IMR-90 (cell line): ENCODE measurements around the gene SLC28A3. TPM values are rescaled to one million over a fixed set of nuclear protein-coding genes. Genes with fewer than 3 reads are reported as not detected.

Experiments used
- ATAC-seq: fragments of 200-7000 bp; cut with Tn5 transposase; 2 replicates; pipeline ENCODE4 v1.9.1; 2020; ENCODE audit warnings: low read depth, mild to moderate bottlenecking, moderate library complexity
- BruUV-seq: library from RNA; stranded (reverse); fragments of 400-500 nt; replicated peaks from 2 replicates; lab custom pipeline; 2021; lab: Mats Ljungman, UMichigan
- CTCF ChIA-PET: fragments of 300-600 bp; formaldehyde crosslinking; extraction: SDS; loops from one replicate; lab custom pipeline; 2021; ENCODE audit warnings: antibody characterized with exemption; lab: Yijun Ruan, JAX
- POLR2A ChIA-PET: fragments of 300-600 bp; sonication (Branson Sonifier 250); formaldehyde crosslinking; loops from one replicate; lab custom pipeline; 2022; ENCODE audit warnings: antibody characterized with exemption; ENCODE audit not compliant: unreplicated experiment; lab: Charles Lee
- DNase-seq: peaks from one replicate; pipeline ENCODE4 v3.0.0; 2013
- H2AFZ ChIP-seq: replicated peaks from 2 replicates; pipeline ENCODE3; 2013; ENCODE audit warnings: low read length, mild to moderate bottlenecking; ENCODE audit not compliant: poor library complexity
- H2AK5ac ChIP-seq: 2 replicates; pipeline ENCODE4 v1.6.1; 2013; ENCODE audit warnings: low read depth, low read length, inconsistent platforms
- H2AK9ac ChIP-seq: replicated peaks from 2 replicates; pipeline ENCODE3; 2013; ENCODE audit warnings: mild to moderate bottlenecking, low read depth, low read length, moderate library complexity; ENCODE audit not compliant: poor library complexity
- H2BK120ac ChIP-seq: 2 replicates; pipeline ENCODE4 v1.6.1; 2013; ENCODE audit warnings: low read depth, low read length, inconsistent platforms
- H2BK15ac ChIP-seq: 3 replicates; pipeline ENCODE4 v1.6.1; 2013; ENCODE audit warnings: low read depth, low read length, inconsistent platforms
- H2BK20ac ChIP-seq: 2 replicates; pipeline ENCODE4 v1.6.1; 2013; ENCODE audit warnings: low read depth, mild to moderate bottlenecking, inconsistent platforms, low read length, moderate library complexity
- H2BK5ac ChIP-seq: 2 replicates; pipeline ENCODE4 v1.6.1; 2013; ENCODE audit warnings: mild to moderate bottlenecking, low read depth, low read length, inconsistent platforms; ENCODE audit not compliant: poor library complexity, severe bottlenecking
- H3K14ac ChIP-seq: replicated peaks from 2 replicates; pipeline ENCODE4 v1.6.1; 2013; ENCODE audit warnings: low read depth, low read length, inconsistent platforms
- H3K18ac ChIP-seq: 2 replicates; pipeline ENCODE4 v1.6.1; 2013; ENCODE audit warnings: low read depth, low read length, control low read depth
- H3K23ac ChIP-seq: 2 replicates; pipeline ENCODE4 v1.6.1; 2013; ENCODE audit warnings: low read depth, low read length, inconsistent platforms
- H3K27ac ChIP-seq: 2 replicates; pipeline ENCODE4 v1.5.1; 2013; ENCODE audit warnings: mild to moderate bottlenecking, control low read depth, low read length; ENCODE audit not compliant: insufficient read depth
- H3K27me3 ChIP-seq: 2 replicates; pipeline ENCODE4 v1.6.1; 2013; ENCODE audit warnings: low read length; ENCODE audit not compliant: control insufficient read depth, insufficient read depth
- H3K36me3 ChIP-seq: 2 replicates; pipeline ENCODE4 v1.6.1; 2013; ENCODE audit warnings: low read length, mixed read lengths; ENCODE audit not compliant: control insufficient read depth, insufficient read depth
- H3K4ac ChIP-seq: 2 replicates; pipeline ENCODE4 v1.6.1; 2013; ENCODE audit warnings: low read depth, low read length, inconsistent platforms
- H3K4me1 ChIP-seq: 2 replicates; pipeline ENCODE4 v1.6.1; 2013; ENCODE audit warnings: low read length, mixed read lengths; ENCODE audit not compliant: control insufficient read depth, insufficient read depth
- H3K4me2 ChIP-seq: 2 replicates; pipeline ENCODE4 v1.6.1; 2013; ENCODE audit warnings: low read depth, mild to moderate bottlenecking, control low read depth, low read length, moderate library complexity
- H3K4me3 ChIP-seq: 2 replicates; pipeline ENCODE4 v1.5.1; 2013; ENCODE audit warnings: low read depth, mild to moderate bottlenecking, control low read depth, low read length, moderate library complexity; ENCODE audit not compliant: insufficient read depth
- H3K56ac ChIP-seq: 2 replicates; pipeline ENCODE4 v1.6.1; 2013; ENCODE audit warnings: low read length, inconsistent platforms; ENCODE audit not compliant: insufficient read depth; ENCODE audit errors: extremely low read depth
- H3K79me1 ChIP-seq, 2 experiments: 2 replicates each; pipeline ENCODE4 v1.6.1; 2013; ENCODE audit warnings: low read length in 2 of 2, inconsistent platforms in 1 of 2, low read depth in 1 of 2
- H3K9ac ChIP-seq: 2 replicates; pipeline ENCODE4 v1.6.1; 2013; ENCODE audit warnings: low read depth, low read length, control low read depth
- H3K9me1 ChIP-seq: 2 replicates; pipeline ENCODE4 v1.6.1; 2013; ENCODE audit warnings: low read length, inconsistent platforms; ENCODE audit not compliant: insufficient read depth
- H3K9me3 ChIP-seq: 2 replicates; pipeline ENCODE4 v1.6.1; 2013; ENCODE audit warnings: low read length; ENCODE audit not compliant: control insufficient read depth, insufficient read depth
- H4K20me1 ChIP-seq: 2 replicates; pipeline ENCODE4 v1.6.1; 2013; ENCODE audit warnings: low read length, inconsistent platforms; ENCODE audit not compliant: insufficient read depth
- H4K5ac ChIP-seq: 2 replicates; pipeline ENCODE4 v1.6.1; 2013; ENCODE audit warnings: mild to moderate bottlenecking, low read depth, low read length, control low read depth
- H4K8ac ChIP-seq, 2 experiments: 2 replicates each; pipeline ENCODE4 v1.6.1; 2013; ENCODE audit warnings: low read depth in 2 of 2, low read length in 2 of 2, control low read depth in 1 of 2, inconsistent platforms in 1 of 2
- H4K91ac ChIP-seq: 2 replicates; pipeline ENCODE4 v1.6.1; 2013; ENCODE audit warnings: low read depth, low read length, inconsistent platforms; ENCODE audit not compliant: insufficient read depth
- ELK1 ChIP-seq: fragments of 150-350 bp; IDR thresholded peaks from 2 replicates; pipeline ENCODE4 v1.6.1; 2016; ENCODE audit warnings: low read depth, mild to moderate bottlenecking, low read length, moderate library complexity, borderline replicate concordance
- FOS ChIP-seq: fragments of 150-350 bp; IDR thresholded peaks from 2 replicates; pipeline ENCODE4 v1.6.1; 2016; ENCODE audit warnings: low read depth, low read length
- MAZ ChIP-seq: IDR thresholded peaks from 2 replicates; pipeline ENCODE4 v1.6.1; 2012; ENCODE audit warnings: low read depth, mild to moderate bottlenecking, low read length, improper control_type of control experiment, moderate library complexity, borderline replicate concordance
- POLR2A ChIP-seq: IDR thresholded peaks from 2 replicates; pipeline ENCODE4 v1.6.1; 2012; ENCODE audit warnings: mild to moderate bottlenecking, low read depth, low read length
- RAD21 ChIP-seq: IDR thresholded peaks from 2 replicates; pipeline ENCODE4 v1.6.1; 2012; ENCODE audit warnings: low read length, improper control_type of control experiment
- SMC3 ChIP-seq: fragments of 150-350 bp; IDR thresholded peaks from 2 replicates; pipeline ENCODE4 v1.6.1; 2016; ENCODE audit warnings: low read depth, mild to moderate bottlenecking, antibody characterized with exemption, low read length, moderate library complexity
- WGBS, 2 experiments: methylation state at CpG; one replicate each; pipeline versions ENCODE4 v1.1.5 to v1.1.7; 2013; ENCODE audit warnings: missing lambda C conversion rate in 2 of 2; ENCODE audit not compliant: insufficient read length in 1 of 2; ENCODE audit errors: extremely low coverage in 2 of 2; 5-methylcytosine and 5-hydroxymethylcytosine counted together
- dilution Hi-C: fragments of 300-500 bp; cut with HindIII; formaldehyde crosslinking; loops from one replicate; pipeline ENCODE4 v1.14.3; 2018; ENCODE audit warnings: low sequenced_read_pairs; ENCODE audit not compliant: unreplicated experiment
- in situ Hi-C: fragments of 300-500 bp; cut with MboI; formaldehyde crosslinking; loops from 3 replicates; pipeline ENCODE4 v1.14.3; 2019; ENCODE audit warnings: low sequenced_read_pairs, inconsistent platforms, mixed read lengths
- intact Hi-C: fragments of 100-400 bp; cut with micrococcal nuclease; formaldehyde crosslinking; loops from 2 replicates; pipeline ENCODE4 v1.10.0; 2022
- polyA plus RNA-seq, 3 experiments: library from polyadenylated mRNA; depleted of rRNA; stranded (reverse); fragments of >200 nt; gene quantifications; 2 replicates each; pipeline ENCODE4 v1.2.3, GENCODE V29; 2012; ENCODE audit warnings: low replicate concordance in 1 of 3
- total RNA-seq: library from RNA; depleted of rRNA; stranded (reverse); fragments of >200 nt; gene quantifications from 2 replicates; pipeline ENCODE4 v1.2.3, GENCODE V29; 2012

The SLC28A3 gene
- total and polyA plus RNA-seq, 2 of the 4 experiments (the other 2 are of a cell fraction) = 1.1 to 2.2 TPM

DNA sequence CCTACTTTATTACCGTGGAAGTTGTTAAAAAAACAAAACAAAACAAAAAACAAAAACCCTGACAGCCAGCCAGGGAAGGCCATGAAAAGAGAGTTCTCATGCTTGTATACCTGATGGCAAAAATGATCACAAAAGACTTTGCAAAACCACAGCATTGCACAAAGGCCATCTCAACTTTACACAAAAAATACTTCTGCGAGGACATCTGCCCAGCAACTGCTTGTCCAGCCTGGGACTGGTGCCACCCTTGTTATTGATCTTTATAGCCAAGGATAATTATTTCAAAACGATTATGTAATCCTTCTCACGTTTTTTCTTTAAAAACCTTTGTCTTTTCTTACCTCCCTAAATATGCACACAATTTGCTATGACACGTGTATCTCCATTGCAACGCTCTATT lies 42.2 kb upstream of the SLC28A3 start:
- H2BK20ac ChIP-seq = no peak overlapping the region
- no peaks in the 10 kb centered on the region for H3K9me3 ChIP-seq
- no peak overlapping the region for H4K8ac ChIP-seq
- no peak overlapping the region for H2BK5ac ChIP-seq
- H4K20me1 ChIP-seq = no peaks in the 10 kb centered on the region
- no peak overlapping the region for H3K4ac ChIP-seq
- H3K27ac ChIP-seq = no peak overlapping the region
- no peak overlapping the region for H3K18ac ChIP-seq
- H3K56ac ChIP-seq = no peak overlapping the region
- DNase-seq = no peak
- BruUV-seq = no TSS peak
- no peak overlapping the region for H3K4me2 ChIP-seq
- no peak overlapping the region for H2BK120ac ChIP-seq
- ATAC-seq = no peak
- H2AFZ ChIP-seq = no peak overlapping the region
- no peak overlapping the region for H2BK15ac ChIP-seq
- intact Hi-C loops (no loop called here), dilution Hi-C loops (no loop called here), in situ Hi-C loops (no loop called here)
- no peaks in the 10 kb centered on the region for H3K36me3 ChIP-seq
- H3K4me3 ChIP-seq = no peak overlapping the region
- no peak overlapping the region for H3K23ac ChIP-seq
- no peak overlapping the region for H3K9ac ChIP-seq
- H3K27me3 ChIP-seq = no peaks in the 10 kb centered on the region
- ChIA-PET POLR2A (no interaction called here), CTCF (no interaction called here)
- no peak overlapping the region for H3K14ac ChIP-seq
- WGBS, 2 experiments = no CpG with 5 or more reads among the region's 6 CpGs
- no peak overlapping the region for H4K91ac ChIP-seq
- no peak overlapping the region for H4K5ac ChIP-seq
- no peaks in the 10 kb centered on the region for H3K79me1 ChIP-seq
- H2AK5ac ChIP-seq = no peak overlapping the region
- no peaks in the 10 kb centered on the region for H3K4me1 ChIP-seq
- H3K9me1 ChIP-seq = no peaks in the 10 kb centered on the region
- H2AK9ac ChIP-seq = no peak overlapping the region
- TF ChIP-seq FOS = no peak
- no peak for TF ChIP-seq SMC3
- TF ChIP-seq RAD21 = no peak
- no peak for TF ChIP-seq POLR2A
- TF ChIP-seq ELK1 = no peak
- TF ChIP-seq MAZ = no peak
